IMR-90 (cell line): Measurements from ENCODE around the gene FGFRL1. TPM values are rescaled to one million over a fixed set of nuclear protein-coding genes. Genes with fewer than 3 reads are reported as not detected.

Experiments
- ATAC-seq: fragments of 200-7000 bp; cut with Tn5 transposase; 2 replicates; pipeline ENCODE4 v1.9.1; 2020; ENCODE audit warnings: low read depth, mild to moderate bottlenecking, moderate library complexity
- BruUV-seq: library from RNA; stranded (reverse); fragments of 400-500 nt; replicated peaks from 2 replicates; lab custom pipeline; 2021; lab: Mats Ljungman, UMichigan
- CTCF ChIA-PET: fragments of 300-600 bp; formaldehyde crosslinking; extraction: SDS; loops from one replicate; lab custom pipeline; 2021; ENCODE audit warnings: antibody characterized with exemption; lab: Yijun Ruan, JAX
- POLR2A ChIA-PET: fragments of 300-600 bp; sonication (Branson Sonifier 250); formaldehyde crosslinking; loops from one replicate; lab custom pipeline; 2022; ENCODE audit warnings: antibody characterized with exemption; ENCODE audit not compliant: unreplicated experiment; lab: Charles Lee
- DNase-seq: peaks from one replicate; pipeline ENCODE4 v3.0.0; 2013
- H2AFZ ChIP-seq: replicated peaks from 2 replicates; pipeline ENCODE3; 2013; ENCODE audit warnings: low read length, mild to moderate bottlenecking; ENCODE audit not compliant: poor library complexity
- H2AK5ac ChIP-seq: 2 replicates; pipeline ENCODE4 v1.6.1; 2013; ENCODE audit warnings: low read depth, low read length, inconsistent platforms
- H2AK9ac ChIP-seq: replicated peaks from 2 replicates; pipeline ENCODE3; 2013; ENCODE audit warnings: mild to moderate bottlenecking, low read depth, low read length, moderate library complexity; ENCODE audit not compliant: poor library complexity
- H2BK120ac ChIP-seq: 2 replicates; pipeline ENCODE4 v1.6.1; 2013; ENCODE audit warnings: low read depth, low read length, inconsistent platforms
- H2BK15ac ChIP-seq: 3 replicates; pipeline ENCODE4 v1.6.1; 2013; ENCODE audit warnings: low read depth, low read length, inconsistent platforms
- H2BK20ac ChIP-seq: 2 replicates; pipeline ENCODE4 v1.6.1; 2013; ENCODE audit warnings: low read depth, mild to moderate bottlenecking, inconsistent platforms, low read length, moderate library complexity
- H2BK5ac ChIP-seq: 2 replicates; pipeline ENCODE4 v1.6.1; 2013; ENCODE audit warnings: mild to moderate bottlenecking, low read depth, low read length, inconsistent platforms; ENCODE audit not compliant: poor library complexity, severe bottlenecking
- H3K14ac ChIP-seq: replicated peaks from 2 replicates; pipeline ENCODE4 v1.6.1; 2013; ENCODE audit warnings: low read depth, low read length, inconsistent platforms
- H3K18ac ChIP-seq: 2 replicates; pipeline ENCODE4 v1.6.1; 2013; ENCODE audit warnings: low read depth, low read length, control low read depth
- H3K23ac ChIP-seq: 2 replicates; pipeline ENCODE4 v1.6.1; 2013; ENCODE audit warnings: low read depth, low read length, inconsistent platforms
- H3K27ac ChIP-seq: 2 replicates; pipeline ENCODE4 v1.5.1; 2013; ENCODE audit warnings: mild to moderate bottlenecking, control low read depth, low read length; ENCODE audit not compliant: insufficient read depth
- H3K27me3 ChIP-seq: 2 replicates; pipeline ENCODE4 v1.6.1; 2013; ENCODE audit warnings: low read length; ENCODE audit not compliant: control insufficient read depth, insufficient read depth
- H3K36me3 ChIP-seq: 2 replicates; pipeline ENCODE4 v1.6.1; 2013; ENCODE audit warnings: low read length, mixed read lengths; ENCODE audit not compliant: control insufficient read depth, insufficient read depth
- H3K4ac ChIP-seq: 2 replicates; pipeline ENCODE4 v1.6.1; 2013; ENCODE audit warnings: low read depth, low read length, inconsistent platforms
- H3K4me1 ChIP-seq: 2 replicates; pipeline ENCODE4 v1.6.1; 2013; ENCODE audit warnings: low read length, mixed read lengths; ENCODE audit not compliant: control insufficient read depth, insufficient read depth
- H3K4me2 ChIP-seq: 2 replicates; pipeline ENCODE4 v1.6.1; 2013; ENCODE audit warnings: low read depth, mild to moderate bottlenecking, control low read depth, low read length, moderate library complexity
- H3K4me3 ChIP-seq: 2 replicates; pipeline ENCODE4 v1.5.1; 2013; ENCODE audit warnings: low read depth, mild to moderate bottlenecking, control low read depth, low read length, moderate library complexity; ENCODE audit not compliant: insufficient read depth
- H3K56ac ChIP-seq: 2 replicates; pipeline ENCODE4 v1.6.1; 2013; ENCODE audit warnings: low read length, inconsistent platforms; ENCODE audit not compliant: insufficient read depth; ENCODE audit errors: extremely low read depth
- H3K79me1 ChIP-seq, 2 experiments: 2 replicates each; pipeline ENCODE4 v1.6.1; 2013; ENCODE audit warnings: low read length in 2 of 2, inconsistent platforms in 1 of 2, low read depth in 1 of 2
- H3K9ac ChIP-seq: 2 replicates; pipeline ENCODE4 v1.6.1; 2013; ENCODE audit warnings: low read depth, low read length, control low read depth
- H3K9me1 ChIP-seq: 2 replicates; pipeline ENCODE4 v1.6.1; 2013; ENCODE audit warnings: low read length, inconsistent platforms; ENCODE audit not compliant: insufficient read depth
- H3K9me3 ChIP-seq: 2 replicates; pipeline ENCODE4 v1.6.1; 2013; ENCODE audit warnings: low read length; ENCODE audit not compliant: control insufficient read depth, insufficient read depth
- H4K20me1 ChIP-seq: 2 replicates; pipeline ENCODE4 v1.6.1; 2013; ENCODE audit warnings: low read length, inconsistent platforms; ENCODE audit not compliant: insufficient read depth
- H4K5ac ChIP-seq: 2 replicates; pipeline ENCODE4 v1.6.1; 2013; ENCODE audit warnings: mild to moderate bottlenecking, low read depth, low read length, control low read depth
- H4K8ac ChIP-seq, 2 experiments: 2 replicates each; pipeline ENCODE4 v1.6.1; 2013; ENCODE audit warnings: low read depth in 2 of 2, low read length in 2 of 2, control low read depth in 1 of 2, inconsistent platforms in 1 of 2
- H4K91ac ChIP-seq: 2 replicates; pipeline ENCODE4 v1.6.1; 2013; ENCODE audit warnings: low read depth, low read length, inconsistent platforms; ENCODE audit not compliant: insufficient read depth
- BHLHE40 ChIP-seq: fragments of 150-350 bp; IDR thresholded peaks from 2 replicates; pipeline ENCODE4 v1.6.1; 2016; ENCODE audit warnings: mild to moderate bottlenecking, low read depth, low read length
- CEBPB ChIP-seq: IDR thresholded peaks from 2 replicates; pipeline ENCODE4 v1.6.1; 2012; ENCODE audit warnings: low read depth, low read length, improper control_type of control experiment
- CHD1 ChIP-seq: IDR thresholded peaks from 2 replicates; pipeline ENCODE4 v1.6.1; 2012; ENCODE audit warnings: low read depth, low read length, improper control_type of control experiment
- CTCF ChIP-seq: conservative IDR thresholded peaks from 2 replicates; pipeline ENCODE4 v1.5.1; 2012; ENCODE audit warnings: mild to moderate bottlenecking, low read depth, low read length, improper control_type of control experiment
- ELK1 ChIP-seq: fragments of 150-350 bp; IDR thresholded peaks from 2 replicates; pipeline ENCODE4 v1.6.1; 2016; ENCODE audit warnings: low read depth, mild to moderate bottlenecking, low read length, moderate library complexity, borderline replicate concordance
- FOS ChIP-seq: fragments of 150-350 bp; IDR thresholded peaks from 2 replicates; pipeline ENCODE4 v1.6.1; 2016; ENCODE audit warnings: low read depth, low read length
- MAFK ChIP-seq: IDR thresholded peaks from 2 replicates; pipeline ENCODE4 v1.6.1; 2012; ENCODE audit warnings: low read depth, low read length, improper control_type of control experiment
- MXI1 ChIP-seq: IDR thresholded peaks from 2 replicates; pipeline ENCODE4 v1.6.1; 2012; ENCODE audit warnings: low read depth, mild to moderate bottlenecking, low read length, moderate library complexity, borderline replicate concordance
- NFE2L2 ChIP-seq: fragments of 150-350 bp; IDR thresholded peaks from 2 replicates; pipeline ENCODE4 v1.6.1; 2016; ENCODE audit warnings: low read depth, mild to moderate bottlenecking, low read length
- POLR2A ChIP-seq: IDR thresholded peaks from 2 replicates; pipeline ENCODE4 v1.6.1; 2012; ENCODE audit warnings: mild to moderate bottlenecking, low read depth, low read length
- RAD21 ChIP-seq: IDR thresholded peaks from 2 replicates; pipeline ENCODE4 v1.6.1; 2012; ENCODE audit warnings: low read length, improper control_type of control experiment
- RCOR1 ChIP-seq: IDR thresholded peaks from 2 replicates; pipeline ENCODE4 v1.6.1; 2012; ENCODE audit warnings: mild to moderate bottlenecking, low read length, improper control_type of control experiment; ENCODE audit not compliant: insufficient replicate concordance
- RFX5 ChIP-seq: IDR thresholded peaks from 2 replicates; pipeline ENCODE4 v1.8.0; 2012; ENCODE audit warnings: low read depth, mild to moderate bottlenecking, low read length, moderate library complexity
- SMC3 ChIP-seq: fragments of 150-350 bp; IDR thresholded peaks from 2 replicates; pipeline ENCODE4 v1.6.1; 2016; ENCODE audit warnings: low read depth, mild to moderate bottlenecking, antibody characterized with exemption, low read length, moderate library complexity
- USF2 ChIP-seq: fragments of 150-350 bp; IDR thresholded peaks from 2 replicates; pipeline ENCODE4 v1.6.1; 2017; ENCODE audit warnings: mild to moderate bottlenecking, antibody characterized with exemption, low read length, low read depth
- WGBS, 2 experiments: methylation state at CpG; one replicate each; pipeline versions ENCODE4 v1.1.5 to v1.1.7; 2013; ENCODE audit warnings: missing lambda C conversion rate in 2 of 2; ENCODE audit not compliant: insufficient read length in 1 of 2; ENCODE audit errors: extremely low coverage in 2 of 2; 5-methylcytosine and 5-hydroxymethylcytosine counted together
- dilution Hi-C: fragments of 300-500 bp; cut with HindIII; formaldehyde crosslinking; loops from one replicate; pipeline ENCODE4 v1.14.3; 2018; ENCODE audit warnings: low sequenced_read_pairs; ENCODE audit not compliant: unreplicated experiment
- in situ Hi-C: fragments of 300-500 bp; cut with MboI; formaldehyde crosslinking; loops from 3 replicates; pipeline ENCODE4 v1.14.3; 2019; ENCODE audit warnings: low sequenced_read_pairs, inconsistent platforms, mixed read lengths
- intact Hi-C: fragments of 100-400 bp; cut with micrococcal nuclease; formaldehyde crosslinking; loops from 2 replicates; pipeline ENCODE4 v1.10.0; 2022
- polyA plus RNA-seq, 3 experiments: library from polyadenylated mRNA; depleted of rRNA; stranded (reverse); fragments of >200 nt; gene quantifications; 2 replicates each; pipeline ENCODE4 v1.2.3, GENCODE V29; 2012; ENCODE audit warnings: low replicate concordance in 1 of 3
- total RNA-seq: library from RNA; depleted of rRNA; stranded (reverse); fragments of >200 nt; gene quantifications from 2 replicates; pipeline ENCODE4 v1.2.3, GENCODE V29; 2012

The FGFRL1 gene
- total and polyA plus RNA-seq, 2 of the 4 experiments (the other 2 are of a cell fraction) = 49.3 to 78.8 TPM

- Histone ChIP-seq H4K91ac (no peak overlapping the region), H3K9ac (no peak overlapping the region), H3K9me3 (no peaks in the 10 kb centered on the region), H3K27me3 (peaks cover 60% of the 10 kb centered on the region), H2BK20ac (no peak overlapping the region), H3K4ac (no peak overlapping the region), H3K9me1 (no peaks in the 10 kb centered on the region), H3K27ac (no peak overlapping the region), H3K56ac (no peak overlapping the region), H2BK5ac (no peak overlapping the region), H2AK9ac (no peak overlapping the region), H3K14ac (no peak overlapping the region), H3K36me3 (no peaks in the 10 kb centered on the region), H3K4me3 (no peak overlapping the region), H3K4me2 (no peak overlapping the region), H4K5ac (no peak overlapping the region), H3K79me1 (no peaks in the 10 kb centered on the region), H3K4me1 (0 out of 2 replicates have a peak, but pooled peaks cover under 1% of the 10 kb centered on the region), H4K20me1 (no peaks in the 10 kb centered on the region), H2AK5ac (no peak overlapping the region), H3K23ac (no peak overlapping the region), H4K8ac (no peak overlapping the region), H3K18ac (no peak overlapping the region), H2AFZ (peak overlapping the region; percentile 18), H2BK120ac (no peak overlapping the region), H2BK15ac (no peak overlapping the region)
- CTCF ChIA-PET = no interaction called here
- no TSS peak for BruUV-seq
- ATAC-seq = 0 out of 2 replicates have a peak, but pooled peaks have one; percentile 15
- no peak for DNase-seq
- 58% methylated on average over 16 of the region's 35 CpGs; no CpG with 5 or more reads in 1 of the 2 experiments for WGBS, 2 experiments
- dilution Hi-C loops = no loop called here
- intact Hi-C loops = no loop called here
- POLR2A ChIA-PET = no interaction called here
- in situ Hi-C loops = no loop called here
- no peak for TF ChIP-seq RCOR1
- TF ChIP-seq FOS = no peak
- TF ChIP-seq ELK1 = no peak
- no peak for TF ChIP-seq BHLHE40
- no peak for TF ChIP-seq SMC3
- TF ChIP-seq CEBPB = no peak
- no peak for TF ChIP-seq MAFK
- TF ChIP-seq USF2 = no peak
- no peak for TF ChIP-seq CHD1
- no peak for TF ChIP-seq RAD21
- TF ChIP-seq CTCF = no peak
- TF ChIP-seq MXI1 = no peak
- no peak for TF ChIP-seq RFX5
- no peak for TF ChIP-seq POLR2A
- no peak for TF ChIP-seq NFE2L2
These were observed 47.0 kb downstream of the FGFRL1 start for GRCh38 chr4:1058198-1058996.
